ENCODE data around the gene SPATS2L.

Gene SPATS2L

DNA sequence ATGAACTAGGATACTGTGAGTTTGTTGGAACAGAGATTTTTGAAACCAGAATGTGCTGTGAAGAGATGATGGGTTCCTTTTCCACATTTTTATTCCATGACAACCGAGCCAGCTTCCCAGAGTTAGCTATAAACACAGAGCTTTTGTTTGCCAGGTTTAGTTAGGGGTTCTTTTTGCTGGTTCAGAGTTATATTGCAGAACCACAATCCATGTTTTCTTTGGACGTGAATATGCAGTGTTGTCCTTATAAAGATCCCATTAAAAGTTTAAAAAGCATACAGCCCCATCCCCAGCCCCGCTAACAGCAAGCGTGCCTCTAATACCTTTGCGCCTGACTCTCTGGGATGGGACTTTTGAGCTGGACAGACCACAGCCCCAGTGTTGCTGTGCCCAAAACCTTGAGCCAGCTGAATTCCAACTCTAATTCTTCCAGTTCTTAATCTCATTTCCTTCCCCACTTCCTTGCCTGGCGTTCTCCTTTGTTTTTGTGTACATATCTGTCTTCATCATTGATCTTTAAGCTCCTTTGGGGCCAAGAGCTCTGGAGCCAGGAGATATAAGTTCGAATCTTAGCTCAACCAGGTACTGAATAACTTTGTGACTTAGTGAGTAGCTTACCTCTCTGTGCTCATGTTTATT lies 72.3 kb downstream of the SPATS2L start:
- DNase-seq = peak; percentile 59

DNA sequence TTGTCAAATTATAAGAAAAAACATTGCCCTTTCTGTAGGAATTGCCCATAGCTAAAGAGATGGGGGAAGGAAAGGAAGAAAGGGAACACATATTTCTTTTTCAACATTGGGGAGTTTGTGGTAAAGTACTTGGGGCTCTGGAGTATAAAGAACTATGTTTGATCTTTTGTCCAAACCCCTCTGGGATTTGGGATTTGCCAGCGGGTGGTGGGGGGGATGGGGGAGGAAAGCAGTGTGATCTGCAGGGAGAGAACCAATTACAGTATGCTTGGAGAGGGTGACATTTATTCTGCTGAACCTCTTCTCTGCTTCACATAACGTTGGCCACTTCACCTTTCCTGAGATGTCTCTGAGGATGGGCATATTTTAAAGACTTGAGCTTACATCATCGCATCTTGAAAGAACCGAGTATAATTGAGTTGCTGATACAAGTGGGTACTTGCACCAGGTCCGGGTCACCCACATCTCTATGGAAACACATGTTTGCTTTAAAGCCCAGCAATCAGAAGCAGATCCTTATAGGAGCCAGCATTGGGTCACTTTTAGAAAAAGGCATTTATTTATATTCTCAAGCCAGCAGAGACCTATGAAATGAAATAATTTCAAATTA lies 73.1 kb downstream of the SPATS2L start:
- no peak for DNase-seq

DNA sequence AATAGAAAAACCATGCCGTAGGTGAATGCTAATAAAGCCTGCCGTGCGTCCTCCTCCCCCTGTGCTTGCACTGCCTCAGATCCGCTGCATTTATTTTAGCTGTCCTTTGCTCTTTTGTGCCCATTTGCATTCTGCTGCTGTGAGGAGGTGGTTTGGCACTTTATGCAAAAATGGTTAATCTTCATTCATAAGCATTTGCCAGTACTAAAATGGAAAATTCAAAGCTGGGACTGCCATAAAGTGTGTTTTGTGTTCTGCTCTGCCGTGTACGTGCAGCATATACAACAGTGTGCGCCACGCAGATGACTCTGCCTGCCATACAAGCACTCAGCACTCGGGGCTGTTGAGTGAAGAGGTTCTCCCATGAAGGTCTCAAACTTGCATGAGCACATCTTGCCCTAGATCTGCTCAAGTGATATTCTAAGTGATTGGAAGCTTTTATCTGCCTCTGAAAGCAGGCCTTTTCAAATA lies 73.6 kb downstream of the SPATS2L start:
- DNase-seq = no peak

DNA sequence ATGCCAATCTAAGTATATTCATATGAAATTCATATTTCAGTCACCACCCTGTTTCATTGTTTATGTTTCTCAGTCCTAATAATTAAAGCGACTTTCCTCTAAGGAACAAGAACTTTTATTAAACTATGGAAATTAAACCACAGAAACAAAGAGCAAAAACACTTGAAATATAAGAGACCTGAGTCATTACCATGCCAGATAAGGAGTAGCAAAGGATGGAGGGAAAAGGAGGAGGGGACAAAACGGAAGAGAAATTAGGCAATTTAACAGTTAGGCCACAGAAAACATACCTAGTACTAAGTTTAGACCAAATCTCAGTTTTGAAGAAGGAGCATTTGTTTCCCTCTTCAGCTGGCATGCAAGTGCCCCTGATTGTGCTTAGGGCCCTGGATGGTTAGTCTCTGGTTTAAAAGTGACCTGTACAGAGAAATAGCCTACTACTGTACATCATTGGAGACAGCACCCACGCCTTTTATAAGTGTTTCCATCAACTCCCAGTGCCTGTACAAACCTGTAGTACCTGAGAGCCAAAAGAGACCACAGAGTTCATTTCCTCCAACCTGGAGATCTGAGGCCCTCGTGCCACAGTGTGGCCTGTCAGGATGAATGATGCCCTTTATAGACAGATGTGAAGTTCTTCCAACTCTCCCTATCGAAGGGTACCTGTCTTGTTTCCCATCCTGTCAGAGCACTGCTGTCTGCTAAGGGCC lies 74.5 kb downstream of the SPATS2L start:
- peak; percentile 76 for DNase-seq

DNA sequence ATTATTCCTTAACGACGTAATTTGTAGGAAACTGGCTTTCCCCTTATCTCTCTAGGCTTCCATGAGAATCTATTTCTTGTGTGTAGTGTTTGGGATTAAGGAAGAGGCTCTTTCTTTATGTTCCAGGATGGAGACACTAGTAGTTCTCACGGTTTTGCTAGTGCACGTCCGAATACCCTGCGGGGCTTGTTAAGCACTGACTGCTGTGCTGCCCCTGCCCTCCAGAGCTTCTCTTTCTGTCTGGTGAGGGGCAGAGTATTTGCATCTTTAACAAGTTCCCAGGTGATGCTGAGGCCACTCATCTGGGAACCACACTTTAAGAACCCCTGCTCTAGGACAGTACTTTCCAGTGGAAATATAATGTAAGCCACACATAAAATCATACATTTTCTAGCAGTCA lies 76.4 kb downstream of the SPATS2L start:
- no peak for DNase-seq

DNA sequence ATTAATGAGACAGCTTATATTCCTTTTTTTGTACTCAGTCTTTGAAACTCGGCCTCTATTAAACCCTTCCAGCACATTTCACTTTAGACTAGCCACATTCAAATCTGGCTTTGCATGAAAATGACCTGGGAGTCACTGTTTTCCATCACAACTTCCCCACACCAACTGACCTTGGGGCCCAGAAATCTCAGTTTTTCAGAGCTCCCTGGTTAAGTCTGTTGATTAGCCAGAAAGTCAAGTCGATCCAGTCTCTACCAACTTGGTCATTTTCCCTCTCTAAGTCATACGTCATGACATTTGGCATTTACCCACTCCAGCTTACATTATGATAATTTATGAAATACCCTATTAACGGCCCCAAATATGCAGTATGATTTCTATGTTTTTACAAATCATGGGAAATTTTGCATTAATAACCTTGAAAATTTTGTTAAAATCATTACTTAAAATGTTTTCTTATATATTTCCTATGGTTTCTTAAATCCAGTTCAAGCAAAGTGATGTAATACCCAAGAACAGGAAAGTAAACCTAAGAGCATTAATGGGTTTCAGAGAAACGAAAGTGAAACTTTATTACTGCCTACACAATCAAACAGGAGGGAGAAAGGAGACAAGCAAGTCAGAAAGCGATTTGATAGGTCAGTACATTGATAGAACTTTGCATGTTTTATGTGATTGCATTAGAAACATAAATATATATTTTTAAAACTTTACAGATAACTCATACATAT lies 77.1 kb downstream of the SPATS2L start:
- peak; percentile 62 for DNase-seq

DNA sequence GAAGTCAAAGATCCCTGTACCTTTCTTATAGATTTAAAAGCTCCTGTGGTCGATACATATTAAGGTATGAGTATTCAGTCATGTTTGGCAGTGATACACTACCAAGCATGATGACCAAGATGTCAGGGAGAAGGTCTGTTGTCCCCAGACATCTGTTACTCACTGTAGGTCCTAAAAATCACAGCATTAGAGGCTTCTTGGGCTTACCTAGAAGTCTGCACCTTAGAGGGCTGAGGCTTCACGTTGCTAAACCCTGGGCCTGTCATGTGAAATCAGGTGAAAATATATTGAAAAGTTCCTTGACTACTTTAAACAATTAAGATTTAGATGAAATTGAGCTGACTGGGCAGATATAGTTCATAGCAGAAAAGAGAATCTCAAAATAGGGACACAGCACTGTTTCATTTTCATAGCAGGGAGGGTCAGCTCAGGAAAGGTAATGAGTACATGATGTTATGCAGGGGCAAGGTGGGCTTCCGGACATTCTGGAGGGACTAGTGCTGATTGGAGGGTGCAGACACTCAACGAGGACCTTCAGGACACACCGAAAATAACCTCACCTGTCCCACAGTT lies 78.7 kb downstream of the SPATS2L start:
- DNase-seq = no peak

DNA sequence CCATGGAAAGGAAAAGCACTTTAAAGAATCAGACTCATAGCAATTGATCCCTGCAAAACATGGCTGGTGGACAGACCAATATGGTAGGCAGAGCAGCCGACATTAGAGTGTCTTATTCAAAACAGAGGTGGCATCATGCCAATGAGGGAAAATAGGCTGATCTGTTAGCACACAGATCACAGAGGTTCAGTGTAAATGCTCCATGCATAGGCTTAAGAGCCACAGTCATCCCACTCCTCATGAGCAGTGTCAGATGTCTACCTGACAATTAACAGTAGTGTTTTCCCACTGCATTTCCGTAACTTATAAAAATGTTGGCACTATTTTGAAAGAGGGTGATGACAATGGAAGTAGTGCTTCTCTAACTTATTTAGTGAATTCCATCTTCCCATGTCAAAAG lies 86.7 kb downstream of the SPATS2L start:
- DNase-seq = no peak

DNA sequence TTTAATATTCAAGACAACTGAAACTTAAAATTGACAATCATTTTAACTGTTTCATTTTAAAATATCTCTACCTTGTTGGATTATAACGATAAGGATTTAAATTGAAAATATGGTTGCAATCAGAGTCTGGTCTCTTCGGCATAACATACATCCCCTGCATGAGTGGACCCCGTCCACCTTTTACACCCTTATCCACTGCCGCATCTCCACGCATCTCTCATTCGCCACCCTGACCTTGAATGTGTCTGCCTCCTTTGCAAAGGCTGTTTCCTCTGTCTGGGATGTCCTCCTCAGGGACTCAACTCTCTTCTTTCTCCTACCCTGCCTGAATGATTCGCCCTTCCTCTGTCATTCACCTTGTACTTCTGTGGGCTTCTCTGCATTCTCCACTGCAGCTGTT lies 87.6 kb downstream of the SPATS2L start:
- no peak for DNase-seq

DNA sequence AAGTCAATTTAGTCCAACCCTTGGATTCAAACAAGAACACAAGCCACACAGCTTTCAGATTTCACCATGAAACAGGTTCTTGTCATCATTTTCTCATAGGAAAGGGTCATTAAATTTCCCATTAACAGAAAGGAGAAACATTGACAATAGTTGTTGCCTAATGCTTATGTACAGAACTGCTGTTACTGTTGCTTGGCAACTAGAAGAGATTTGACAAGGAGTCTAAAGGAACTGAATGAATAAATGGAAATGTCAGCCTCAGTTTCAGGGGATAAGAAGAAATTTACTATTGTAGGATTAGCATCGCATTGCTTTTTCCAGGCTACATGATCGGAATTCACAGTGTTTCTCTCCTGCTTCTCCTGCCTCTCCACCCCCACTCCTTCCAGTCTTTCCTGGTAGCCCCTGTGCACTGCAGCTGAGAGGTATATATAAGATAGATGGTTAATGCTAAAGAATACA lies 90.3 kb downstream of the SPATS2L start:
- DNase-seq = peak; percentile 26

DNA sequence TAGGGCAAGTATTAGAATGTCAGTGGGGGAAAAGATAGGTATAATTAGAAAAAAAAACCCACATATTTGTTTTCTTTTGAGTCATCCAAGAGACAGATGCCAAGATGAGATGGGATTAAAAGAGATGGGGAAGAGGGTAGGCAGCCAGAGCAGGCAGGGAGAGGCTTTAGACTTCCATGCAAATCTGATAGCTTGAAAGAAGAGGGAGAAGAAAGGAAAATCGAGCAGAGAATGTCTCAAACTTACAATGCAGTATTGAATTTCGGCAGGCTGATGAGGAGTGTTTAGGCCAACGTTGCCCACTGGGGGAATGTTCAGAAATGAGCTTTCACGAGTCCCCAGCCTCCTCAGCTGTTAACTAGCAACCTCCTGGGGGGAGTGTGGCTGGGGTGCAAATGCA lies 91.3 kb downstream of the SPATS2L start:
- DNase-seq = peak; percentile 69

DNA sequence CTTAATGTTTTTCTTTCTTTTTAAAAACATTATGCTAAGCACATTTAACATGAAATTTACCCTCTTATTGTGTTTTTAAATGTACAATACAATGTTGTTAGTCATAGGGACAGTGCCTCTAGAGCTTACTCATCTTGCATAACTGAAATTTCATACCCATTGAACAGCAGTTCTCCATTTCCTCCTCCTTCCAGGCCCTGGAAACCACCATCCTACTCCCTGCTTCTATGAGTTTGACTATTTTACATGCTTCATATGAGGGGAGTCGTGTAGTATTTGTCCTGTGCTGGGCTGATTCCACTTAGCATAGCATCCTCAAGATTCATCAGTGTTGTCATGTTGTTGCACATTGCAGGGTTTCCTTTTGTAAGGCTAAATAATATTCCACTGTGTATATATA lies 92.6 kb downstream of the SPATS2L start:
- DNase-seq = peak; percentile 86

DNA sequence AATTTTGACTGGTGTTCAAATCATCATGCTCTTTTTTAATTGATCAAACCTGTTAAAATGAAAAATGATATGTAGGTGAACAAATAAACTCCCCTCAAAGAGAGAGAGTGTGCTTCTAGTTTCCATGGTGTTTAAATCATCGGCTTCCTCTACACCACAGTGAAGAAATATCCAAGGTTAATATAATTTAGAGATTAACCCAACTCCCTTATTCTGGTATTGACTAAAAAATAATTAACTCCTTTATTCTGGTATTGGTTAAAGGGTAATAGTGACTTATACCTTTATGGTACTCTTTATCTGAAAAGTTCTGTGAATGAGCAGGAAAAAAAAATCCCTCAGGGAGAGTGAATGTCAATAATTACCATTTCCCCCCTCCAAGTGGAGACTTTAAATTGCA lies 93.1 kb downstream of the SPATS2L start:
- no peak for DNase-seq

DNA sequence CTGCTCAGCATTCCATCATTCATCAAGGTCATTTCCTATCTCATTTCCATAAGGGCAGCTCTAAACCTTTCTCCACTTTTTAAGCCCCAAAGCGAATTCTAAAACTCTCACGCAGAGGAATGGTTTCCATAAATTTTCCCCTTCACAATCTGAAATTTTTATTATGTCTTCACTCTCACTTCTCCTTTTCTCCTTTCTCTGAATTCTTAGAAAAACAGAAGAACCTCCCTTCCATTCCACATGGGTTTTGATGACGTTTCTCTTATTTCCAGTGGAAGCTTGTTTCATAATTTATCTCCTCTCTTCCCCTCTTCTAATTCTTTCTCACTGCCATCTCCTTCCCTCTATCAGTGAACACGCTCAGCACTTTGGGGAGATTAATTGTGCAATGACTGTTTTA lies 97.3 kb downstream of the SPATS2L start:
- DNase-seq = no peak

DNA sequence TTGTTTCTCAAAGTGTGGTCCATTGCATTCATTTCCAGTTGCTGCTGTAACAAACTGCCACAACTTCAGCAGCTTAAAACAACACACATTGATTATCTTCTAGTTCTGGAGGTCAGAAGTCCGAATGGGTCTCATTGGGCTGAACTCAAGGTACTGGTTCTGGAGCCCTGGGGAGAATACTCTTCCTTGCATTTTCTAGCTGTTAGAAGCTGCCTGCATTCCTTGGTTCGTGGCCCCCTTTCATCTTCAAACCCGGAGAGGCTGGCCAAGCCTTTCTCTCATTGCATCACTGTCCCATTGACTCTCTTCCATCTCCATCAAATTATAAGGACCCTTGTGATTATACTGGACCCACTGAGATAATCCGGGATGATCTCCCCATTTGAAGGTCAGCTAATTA lies 98.1 kb downstream of the SPATS2L start:
- DNase-seq = no peak

DNA sequence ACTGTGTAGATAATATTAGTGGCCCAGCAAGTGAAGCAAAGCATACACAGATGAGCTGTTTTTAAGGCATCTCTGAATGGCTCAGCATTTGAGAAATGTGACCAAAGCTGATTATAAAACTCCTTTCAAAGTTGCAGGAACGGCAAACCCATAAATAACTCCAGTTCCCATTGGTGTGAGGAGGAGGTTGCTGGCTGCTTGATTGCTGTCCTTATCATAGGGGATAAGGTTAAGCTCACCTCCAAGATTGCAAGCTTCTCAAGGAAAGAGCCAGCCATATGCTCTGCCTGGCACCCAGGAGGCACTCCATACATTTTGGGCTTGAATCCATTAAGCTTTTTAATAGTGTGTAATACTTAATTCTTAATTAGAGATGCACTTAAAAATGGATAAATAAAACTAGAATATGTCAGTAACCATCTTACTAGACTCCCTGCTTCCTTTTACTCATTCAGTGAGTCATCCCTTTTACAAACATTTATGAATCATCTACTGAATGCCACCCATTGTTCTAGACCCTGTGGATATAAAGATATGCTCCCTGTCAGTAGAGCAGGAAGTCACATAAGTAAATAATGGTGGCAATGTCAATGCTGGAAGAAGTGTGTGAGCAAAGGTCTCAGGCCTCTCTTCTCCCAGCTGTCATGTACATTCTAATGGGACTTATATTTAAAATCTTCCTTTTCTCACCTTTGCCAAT lies 99.3 kb downstream of the SPATS2L start:
- DNase-seq = peak; percentile 89

DNA sequence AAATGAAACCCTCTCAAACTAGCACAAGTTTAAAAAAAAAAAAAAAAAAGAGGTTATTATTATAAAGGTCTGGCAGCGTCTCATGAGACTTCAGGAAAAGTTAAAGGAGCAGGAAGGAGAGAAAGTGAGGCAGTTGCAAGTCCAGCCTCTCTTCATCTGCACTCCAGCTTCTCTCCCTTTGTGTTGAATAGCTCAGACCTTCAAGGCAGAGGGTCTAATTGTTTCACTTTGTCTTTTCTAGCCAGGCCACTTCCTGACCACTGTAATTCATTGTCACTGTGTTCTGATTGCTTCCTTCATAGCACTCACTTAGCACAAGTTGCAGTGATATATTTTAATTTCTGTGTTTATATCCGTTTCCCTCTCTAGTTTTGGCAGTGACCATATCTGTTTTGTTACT lies 99.9 kb downstream of the SPATS2L start:
- no peak for DNase-seq

DNA sequence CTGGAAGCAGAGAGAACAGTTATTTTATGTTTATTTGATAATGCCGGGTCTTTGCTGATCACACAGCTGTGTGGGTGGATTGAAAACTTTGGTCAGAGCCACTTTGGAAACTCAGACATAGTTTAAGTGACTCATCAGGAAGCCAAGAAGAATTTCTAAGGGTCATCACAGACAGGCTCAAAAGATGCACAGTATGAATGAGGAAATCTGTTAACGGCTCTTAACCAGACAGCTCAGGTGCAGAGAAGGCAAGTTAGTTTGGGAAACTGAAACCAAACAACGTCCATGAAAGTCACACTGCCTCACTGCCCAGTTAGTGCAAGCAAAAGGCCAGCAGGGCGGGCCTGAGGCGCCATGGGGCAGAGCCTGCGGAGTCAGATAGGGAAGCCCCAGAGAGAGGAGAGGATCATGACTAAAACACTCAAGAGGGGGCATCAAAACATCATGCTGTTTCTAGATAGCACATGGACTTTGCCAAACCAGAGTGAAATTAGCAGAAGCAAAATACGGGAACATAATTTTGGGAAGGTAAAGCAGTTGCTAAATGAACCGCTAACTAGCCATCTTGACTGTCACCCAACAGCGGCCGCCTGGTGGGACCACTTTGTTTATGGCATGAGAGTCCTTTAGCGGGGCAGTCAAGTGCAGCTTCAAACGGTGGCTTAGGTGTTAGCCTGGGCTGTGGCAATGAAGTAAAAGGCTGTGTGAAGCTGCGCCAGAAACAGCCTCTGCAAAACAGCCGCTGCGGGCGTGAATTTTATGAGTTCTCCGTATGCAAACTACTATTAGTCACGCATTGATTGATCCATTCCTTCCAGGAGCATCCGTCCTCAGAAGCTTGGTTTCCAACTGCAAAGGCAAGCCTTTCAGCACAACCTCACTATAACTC lies 102.2 kb downstream of the SPATS2L start:
- peak; percentile 87 for DNase-seq

DNA sequence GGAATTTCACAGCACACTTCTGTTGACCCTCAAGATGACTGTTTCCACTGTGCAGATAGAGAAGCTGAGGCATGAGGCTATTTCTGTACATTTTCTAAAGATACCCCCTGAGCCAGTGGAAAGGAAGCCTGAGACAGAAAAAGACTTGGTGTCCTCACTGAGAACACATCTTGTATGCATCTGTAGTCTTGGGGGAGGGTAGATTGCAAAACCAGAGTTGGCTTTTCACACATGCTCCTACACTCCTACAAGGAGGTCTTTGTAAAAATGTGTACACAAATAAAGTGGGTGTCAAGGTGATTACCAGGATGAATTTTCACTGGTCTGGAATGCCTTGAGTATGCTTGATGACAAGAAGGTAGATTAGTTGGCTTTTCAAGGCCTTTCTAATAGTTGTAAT lies 105.3 kb downstream of the SPATS2L start:
- peak; percentile 61 for DNase-seq

DNA sequence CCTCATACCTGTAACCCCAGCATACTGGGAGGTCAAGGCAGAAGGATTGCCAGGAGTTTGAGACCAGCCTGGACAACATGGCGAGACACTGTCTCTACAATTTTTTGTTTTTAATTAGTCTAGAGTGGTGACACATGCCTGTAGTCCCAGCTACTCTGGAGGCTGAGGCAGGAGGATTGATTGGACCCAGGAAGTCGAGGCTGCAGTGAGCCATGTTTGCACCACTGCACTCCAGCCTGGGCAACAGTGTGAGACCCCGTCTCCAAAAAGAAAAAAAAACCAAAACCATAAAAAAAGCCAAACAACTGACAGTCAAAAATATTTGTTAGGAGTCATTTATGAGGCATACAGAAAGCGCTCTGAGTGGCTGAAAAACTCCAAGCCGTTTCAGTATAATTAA lies 107.9 kb downstream of the SPATS2L start:
- no peak for DNase-seq

DNA sequence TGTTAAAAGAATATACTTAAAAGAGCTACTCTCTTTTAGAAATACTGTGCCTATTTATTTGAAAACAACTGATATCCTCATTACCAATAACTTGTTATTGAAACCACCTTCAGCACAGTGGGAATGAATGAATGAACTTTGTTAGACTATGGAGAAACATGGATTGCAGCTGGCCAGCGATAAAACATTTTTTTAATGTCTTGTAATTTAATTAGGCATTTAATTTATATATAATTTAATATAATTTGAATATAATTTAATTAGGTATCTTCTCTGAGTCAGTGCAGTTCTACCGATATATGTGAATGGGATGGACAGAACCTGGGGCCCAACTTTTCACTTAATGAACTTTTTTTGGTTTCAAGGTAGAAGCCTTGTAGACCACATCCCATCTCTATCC lies 109.0 kb downstream of the SPATS2L start:
- DNase-seq = no peak

Data from fibroblast of skin of right quadriceps (primary cell).